Prostate gland (tissue), 2 donors: ENCODE data around the gene TNS3. TPM values are rescaled to one million over a fixed set of nuclear protein-coding genes. Genes with fewer than 3 reads are reported as not detected.

ENCODE experiments used
- DNase-seq: peaks from one replicate; pipeline ENCODE4 v3.0.0-alpha.2; 2019; ENCODE audit warnings: low spot score
- H3K27ac ChIP-seq, 2 donors: fragments of 200-600 bp; sonication (generic); 2 replicates each; pipeline ENCODE4 v1.5.1; 2017 to 2019
- H3K27me3 ChIP-seq: fragments of 200-600 bp; sonication (generic); replicated peaks from 2 replicates; pipeline ENCODE4 v1.5.1; 2019; ENCODE audit not compliant: insufficient read depth
- H3K36me3 ChIP-seq, 2 donors: fragments of 200-600 bp; sonication (generic); 1 replicate in 1 of 2; 2 replicates in 1 of 2; pipeline versions ENCODE4 v1.5.1 to v1.8.1; 2017 to 2019
- H3K4me1 ChIP-seq: fragments of 200-600 bp; sonication (generic); replicated peaks from 2 replicates; pipeline ENCODE4 v1.5.1; 2019
- H3K4me3 ChIP-seq, 2 donors: fragments of 200-600 bp; sonication (generic); 2 replicates each; pipeline ENCODE4 v1.5.1; 2017 to 2019
- H3K9me3 ChIP-seq: fragments of 200-600 bp; sonication (generic); 2 replicates; pipeline ENCODE4 v1.5.1; 2017
- CTCF ChIP-seq, 4 experiments: fragments of 200-600 bp in 2 of 4; fragments of 450-650 bp in 2 of 4; sonication (generic) in 2 of 4; IDR thresholded peaks; 1 replicate in 3 of 4; 2 replicates in 1 of 4; pipeline ENCODE4 v1.5.1; 2016 to 2019; ENCODE audit warnings: antibody characterized with exemption in 4 of 4, mild to moderate bottlenecking in 2 of 4, moderate library complexity in 2 of 4
- POLR2A ChIP-seq: fragments of 450-650 bp; IDR thresholded peaks from one replicate; pipeline ENCODE4 v1.6.1; 2016; ENCODE audit warnings: antibody characterized with exemption, mild to moderate bottlenecking
- POLR2AphosphoS5 ChIP-seq: sonication (generic); formaldehyde crosslinking; IDR thresholded peaks from one replicate; pipeline ENCODE4 v1.6.1; 2017; ENCODE audit warnings: antibody characterized with exemption
- WGBS: methylation state at CpG from one replicate; pipeline ENCODE4 v1.1.5; 2018; 5-methylcytosine and 5-hydroxymethylcytosine counted together
- intact Hi-C: fragments of 100-400 bp; cut with DNase I; formaldehyde crosslinking; loops from one replicate; pipeline ENCODE4 v1.14.2; 2022
- total RNA-seq, 2 donors: library from RNA; depleted of rRNA; stranded (reverse); fragments of >200 nt; gene quantifications; one replicate each; pipeline ENCODE4 v1.1.0, GENCODE V29; 2016

Gene TNS3
- total RNA-seq, 2 donors from 2014 or later, result 19.5 to 95.8 TPM

DNA sequence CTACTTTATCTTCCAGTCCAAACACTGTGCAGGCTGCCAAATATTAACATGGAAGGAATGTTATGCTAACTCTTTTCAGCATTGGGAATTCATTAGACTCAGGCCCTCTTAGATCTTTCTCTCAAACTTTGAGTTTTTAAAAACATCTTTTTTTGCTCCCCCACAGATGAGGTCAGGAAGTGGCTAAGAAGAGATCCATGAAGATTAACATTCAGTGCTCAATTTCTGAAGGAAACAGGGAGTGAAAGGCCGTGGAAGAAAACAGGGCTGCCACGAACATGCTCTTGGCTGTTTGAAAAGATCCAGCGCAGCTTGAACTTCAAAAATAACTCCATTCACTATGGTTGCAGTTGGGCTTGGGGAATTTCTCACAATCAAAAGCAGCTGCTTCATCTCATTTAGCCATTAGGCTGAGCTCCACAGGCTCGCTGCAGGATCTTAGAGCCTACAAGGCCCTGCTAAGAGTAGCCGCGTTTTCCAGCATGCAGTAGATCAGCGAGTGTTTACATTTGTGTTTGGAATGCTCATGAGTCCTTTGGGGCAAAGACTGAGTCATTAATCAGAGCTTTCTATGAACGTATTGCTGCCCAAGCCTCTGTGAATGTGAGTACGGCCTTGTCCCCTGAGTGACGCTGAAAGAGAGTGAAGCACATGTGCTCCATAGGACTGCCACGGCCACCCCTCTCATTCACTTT, 41.2 kb upstream of the TNS3 start:
- no peaks in the 10 kb centered on the region for H3K4me1 ChIP-seq
- whole genome bisulfite sequencing, result 39% methylated on average over 11 of the region's 11 CpGs
- intact Hi-C loops, result no loop called here
- no peak for DNase-seq
- H3K36me3 ChIP-seq, result no peaks in the 10 kb centered on the region
- H3K27ac ChIP-seq, result peak overlapping the region in 1 of 2 donors; percentile 12
- TF ChIP-seq POLR2AphosphoS5 (no peak), CTCF (IDR thresholded peaks at IDR 0.05) (no peak), POLR2A (no peak)
- H3K4me3 ChIP-seq, result no peak overlapping the region
- H3K9me3 ChIP-seq, result no peaks in the 10 kb centered on the region
- no peaks in the 10 kb centered on the region for H3K27me3 ChIP-seq

DNA sequence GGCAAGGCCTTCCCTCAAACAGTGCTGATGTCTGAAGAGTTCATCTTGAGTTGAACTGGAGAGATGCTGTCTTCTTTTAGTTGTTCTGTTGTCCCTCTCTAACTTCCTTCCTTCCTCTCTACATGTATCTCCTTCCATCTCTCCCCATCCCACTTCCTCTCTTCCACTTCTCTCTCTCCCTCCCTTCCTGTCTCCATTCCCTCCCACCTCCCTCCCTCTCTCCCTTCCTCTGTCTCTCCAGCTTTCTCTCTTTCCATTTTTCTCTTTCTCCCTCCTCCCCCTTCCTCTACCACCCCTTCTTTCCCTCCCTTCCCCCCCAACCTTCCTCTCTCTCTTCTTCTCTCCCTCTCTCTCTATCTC, 40.7 kb upstream of the TNS3 start:
- DNase-seq, result no peak
- TF ChIP-seq POLR2AphosphoS5, result no peak
- no peaks in the 10 kb centered on the region for H3K36me3 ChIP-seq
- no peaks in the 10 kb centered on the region for H3K27me3 ChIP-seq
- no peaks in the 10 kb centered on the region for H3K9me3 ChIP-seq
- intact Hi-C loops, result no loop called here
- H3K4me3 ChIP-seq, result no peak overlapping the region
- H3K27ac ChIP-seq, result peak overlapping the region in 1 of 2 donors; percentile 12
- H3K4me1 ChIP-seq, result no peaks in the 10 kb centered on the region

- Histone ChIP-seq H3K9me3 (no peaks in the 10 kb centered on the region), H3K4me1 (no peaks in the 10 kb centered on the region), H3K4me3 (no peak overlapping the region), H3K36me3 (no peaks in the 10 kb centered on the region), H3K27ac (peak overlapping the region in 1 of 2 donors; percentile 12), H3K27me3 (no peaks in the 10 kb centered on the region)
- TF ChIP-seq CTCF (IDR thresholded peaks at IDR 0.05), result no peak
- TF ChIP-seq POLR2A, result no peak
- TF ChIP-seq POLR2AphosphoS5, result no peak
- WGBS, result 71% methylated on average over 14 of the region's 14 CpGs
- intact Hi-C loops, result no loop called here
- DNase-seq, result no peak
These were observed 40.2 kb upstream of the TNS3 start for GRCh38 chr7:47621979-47622561.

DNA sequence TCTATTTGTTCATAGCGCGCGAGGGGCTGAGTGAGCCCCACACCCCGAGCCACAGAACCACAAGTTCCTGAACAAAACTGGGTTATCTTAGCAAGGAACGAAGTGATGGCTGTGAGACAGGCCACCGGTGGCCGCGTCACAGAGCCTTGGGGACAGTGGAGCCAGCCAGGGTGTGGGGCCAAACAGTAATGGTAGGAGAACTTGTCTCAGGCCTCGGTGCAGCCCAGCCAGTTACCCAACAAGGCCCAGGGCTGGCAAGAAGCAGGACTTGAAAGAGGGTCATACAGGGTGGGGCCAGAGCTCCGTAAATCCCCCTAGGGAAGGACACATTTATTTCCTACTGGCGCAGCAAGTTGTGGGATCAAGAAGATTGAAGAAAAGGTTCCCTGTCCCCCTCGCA, 39.4 kb upstream of the TNS3 start:
- intact Hi-C loops, result no loop called here

DNA sequence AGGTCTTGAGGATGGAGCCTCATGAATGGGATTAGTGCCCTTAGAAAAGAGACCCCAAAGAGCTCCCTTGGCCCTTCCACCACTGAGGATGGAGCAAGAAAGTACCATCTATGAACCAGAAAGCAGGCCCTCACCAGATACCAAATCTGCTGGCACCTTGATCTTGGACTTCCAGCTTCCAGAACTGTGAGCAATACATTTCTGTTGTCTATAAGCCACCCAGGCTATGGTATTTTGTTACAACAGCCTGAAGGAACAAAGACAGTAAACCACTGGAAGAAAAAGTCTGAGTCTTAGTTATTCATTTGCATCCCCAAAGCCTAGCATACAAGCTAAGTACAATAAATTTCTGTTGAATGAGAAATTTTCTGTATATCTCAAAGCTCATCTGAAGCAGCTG, 37.9 kb upstream of the TNS3 start:
- DNase-seq, result no peak
- Histone ChIP-seq H3K27me3 (no peaks in the 10 kb centered on the region), H3K36me3 (no peaks in the 10 kb centered on the region), H3K9me3 (no peaks in the 10 kb centered on the region), H3K4me3 (no peak overlapping the region), H3K4me1 (no peaks in the 10 kb centered on the region), H3K27ac (no peak overlapping the region)
- TF ChIP-seq CTCF (IDR thresholded peaks at IDR 0.05) (no peak), POLR2AphosphoS5 (no peak), POLR2A (no peak)
- intact Hi-C loops, result no loop called here

More for the DNA sequence above, 39.4 kb upstream of the TNS3 start:
- no peak for TF ChIP-seq POLR2AphosphoS5
- no peak for TF ChIP-seq POLR2A
- TF ChIP-seq CTCF (IDR thresholded peaks at IDR 0.05), result no peak
- Histone ChIP-seq H3K27me3 (no peaks in the 10 kb centered on the region), H3K4me1 (no peaks in the 10 kb centered on the region), H3K27ac (no peak overlapping the region), H3K36me3 (no peaks in the 10 kb centered on the region), H3K4me3 (no peak overlapping the region), H3K9me3 (no peaks in the 10 kb centered on the region)
- no peak for DNase-seq
- 94% methylated on average over 12 of the region's 12 CpGs for WGBS
